ENCODE results near the gene CHFR. TPM values are rescaled to one million over a fixed set of nuclear protein-coding genes. Genes with fewer than 3 reads are reported as not detected.

CHFR gene
- total RNA-seq, 1 experiment from 2014 or later: 49.5 TPM

GRCh38 chr12:132818562-132818961, 68.8 kb downstream of the CHFR start:
- CTCF ChIA-PET: no interaction called here
- Mint-ChIP-seq H3K27ac (ENCODE audit: unreplicated experiment) (no peak overlapping the region), H3K4me1 (ENCODE audit: low read depth, unreplicated experiment) (no peaks in the 10 kb centered on the region), H3K36me3 (ENCODE audit: insufficient read depth, unreplicated experiment) (peaks cover 76% of the 10 kb centered on the region), H3K4me3 (ENCODE audit: low read depth, unreplicated experiment) (no peak overlapping the region), H3K27me3 (ENCODE audit: unreplicated experiment) (no peaks in the 10 kb centered on the region), H3K9me3 (ENCODE audit: low read depth, unreplicated experiment) (no peaks in the 10 kb centered on the region)
- TF ChIP-seq CTCF (IDR thresholded peaks at IDR 0.05; ENCODE audit: unreplicated experiment): no peak
- BruUV-seq (replicated peaks): no TSS peak
- no peak for DNase-seq
- intact Hi-C loops (cut with micrococcal nuclease; ENCODE audit: unreplicated experiment): no loop called here

GRCh38 chr12:132814232-132814631, 73.2 kb downstream of the CHFR start:
- Mint-ChIP-seq H3K9me3 (ENCODE audit: low read depth, unreplicated experiment) (no peaks in the 10 kb centered on the region), H3K27me3 (ENCODE audit: unreplicated experiment) (no peaks in the 10 kb centered on the region), H3K27ac (ENCODE audit: unreplicated experiment) (no peak overlapping the region), H3K4me1 (ENCODE audit: low read depth, unreplicated experiment) (no peaks in the 10 kb centered on the region), H3K4me3 (ENCODE audit: low read depth, unreplicated experiment) (no peak overlapping the region), H3K36me3 (ENCODE audit: insufficient read depth, unreplicated experiment) (peaks cover 82% of the 10 kb centered on the region)
- no TSS peak for BruUV-seq (replicated peaks)
- CTCF ChIA-PET: no interaction called here
- TF ChIP-seq CTCF (IDR thresholded peaks at IDR 0.05; ENCODE audit: unreplicated experiment): no peak
- DNase-seq: no peak
- intact Hi-C loops (cut with micrococcal nuclease; ENCODE audit: unreplicated experiment): no loop called here

- TF ChIP-seq CTCF (IDR thresholded peaks at IDR 0.05; ENCODE audit: unreplicated experiment): no peak
- no peaks in the 10 kb centered on the region for H3K4me1 Mint-ChIP-seq (ENCODE audit: low read depth, unreplicated experiment)
- H3K27ac Mint-ChIP-seq (ENCODE audit: unreplicated experiment): no peak overlapping the region
- peaks cover 81% of the 10 kb centered on the region for H3K36me3 Mint-ChIP-seq (ENCODE audit: insufficient read depth, unreplicated experiment)
- H3K27me3 Mint-ChIP-seq (ENCODE audit: unreplicated experiment): no peaks in the 10 kb centered on the region
- no peak overlapping the region for H3K4me3 Mint-ChIP-seq (ENCODE audit: low read depth, unreplicated experiment)
- no peaks in the 10 kb centered on the region for H3K9me3 Mint-ChIP-seq (ENCODE audit: low read depth, unreplicated experiment)
- no peak for DNase-seq
- intact Hi-C loops (cut with micrococcal nuclease; ENCODE audit: unreplicated experiment): no loop called here
- CTCF ChIA-PET: no interaction called here
- BruUV-seq (replicated peaks): no TSS peak
These were observed 74.0 kb downstream of the CHFR start for GRCh38 chr12:132813443-132813842.

- Mint-ChIP-seq H3K27me3 (ENCODE audit: unreplicated experiment) (no peaks in the 10 kb centered on the region), H3K4me1 (ENCODE audit: low read depth, unreplicated experiment) (no peaks in the 10 kb centered on the region), H3K4me3 (ENCODE audit: low read depth, unreplicated experiment) (no peak overlapping the region), H3K9me3 (ENCODE audit: low read depth, unreplicated experiment) (no peaks in the 10 kb centered on the region), H3K36me3 (ENCODE audit: insufficient read depth, unreplicated experiment) (peaks cover 82% of the 10 kb centered on the region), H3K27ac (ENCODE audit: unreplicated experiment) (no peak overlapping the region)
- DNase-seq: no peak
- CTCF ChIA-PET: interaction anchor here (0.6 kb wide), 1 partner anchor 18 kb away, joined by 3 read pairs; no protein-coding TSS in a partner anchor
- no peak for TF ChIP-seq CTCF (IDR thresholded peaks at IDR 0.05; ENCODE audit: unreplicated experiment)
- intact Hi-C loops (cut with micrococcal nuclease; ENCODE audit: unreplicated experiment): no loop called here
- no TSS peak for BruUV-seq (replicated peaks)
These were observed 74.6 kb downstream of the CHFR start for GRCh38 chr12:132812631-132813305.

All from Calu3 (cell line).